Measurements from ENCODE around the gene USP24.

DNA sequence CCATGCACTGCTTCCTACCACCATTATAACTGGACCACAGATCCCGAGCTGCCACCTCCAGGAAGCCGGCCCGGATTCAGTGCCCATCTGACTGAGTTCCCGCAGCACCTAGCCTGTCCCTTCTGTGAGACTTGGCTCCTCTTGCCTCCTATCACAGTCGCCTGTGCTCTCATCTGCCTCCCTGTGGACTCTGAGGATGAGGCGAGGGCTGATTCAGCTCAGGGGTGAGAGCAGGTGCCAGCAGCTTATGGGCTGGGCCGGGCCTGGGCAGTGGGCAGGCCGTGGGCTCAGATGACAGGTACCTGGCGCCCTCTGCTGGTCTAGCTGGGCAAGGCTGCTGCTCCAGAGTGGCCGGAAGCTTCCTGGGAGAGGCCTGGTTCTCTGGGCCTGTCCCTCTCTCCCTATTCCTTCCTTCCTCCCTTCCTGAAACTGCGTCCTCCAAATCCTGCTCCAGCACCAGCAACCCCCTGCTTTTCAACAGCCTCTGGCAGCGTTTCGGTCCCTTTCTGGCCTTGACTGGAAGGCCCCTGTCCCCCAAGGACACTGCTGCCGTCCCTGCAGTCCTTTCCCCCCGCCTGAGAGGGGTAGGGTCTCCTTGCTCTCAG lies 193.1 kb downstream of the USP24 start:
- peak; percentile 69 for TF ChIP-seq CTCF (IDR thresholded peaks at IDR 0.05; ENCODE audit: low read depth, low read length)
- no peak for TF ChIP-seq EZH2phosphoT487 (IDR thresholded peaks at IDR 0.05; ENCODE audit: low read depth)
